Measurements from ENCODE around the gene HNF1A. TPM values are rescaled to one million over a fixed set of nuclear protein-coding genes. Genes with fewer than 3 reads are reported as not detected.

The HNF1A gene
- total and polyA plus RNA-seq, 9 of the 15 experiments (the other 6 are each of a cell fraction or from before 2014, with no cell fraction given): not detected

DNA sequence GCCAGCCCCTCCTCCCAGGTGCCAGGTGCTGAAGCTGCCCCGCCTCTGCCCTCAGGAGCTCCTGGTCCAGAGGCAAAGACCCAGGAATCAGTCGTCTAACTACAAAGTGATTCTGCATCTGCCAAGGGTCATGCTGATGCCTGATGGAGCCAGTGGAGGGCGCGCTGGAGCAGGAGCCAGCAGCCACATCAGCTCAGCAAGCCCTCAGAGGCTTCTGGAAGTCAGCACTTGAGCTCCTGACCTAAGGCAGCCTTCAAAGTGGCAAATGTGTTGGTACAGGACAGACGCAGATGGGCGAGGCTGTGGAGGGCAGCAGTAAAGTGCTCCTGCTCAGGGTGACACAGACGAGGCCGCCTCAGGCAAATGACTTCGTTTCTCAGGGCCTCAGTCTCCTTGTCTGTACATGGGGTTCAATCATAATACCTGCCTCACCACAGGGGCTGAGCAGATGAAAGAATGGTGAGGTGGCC is 27.0 kb downstream of the HNF1A start (continued):
- TF ChIP-seq, protein P1, sequence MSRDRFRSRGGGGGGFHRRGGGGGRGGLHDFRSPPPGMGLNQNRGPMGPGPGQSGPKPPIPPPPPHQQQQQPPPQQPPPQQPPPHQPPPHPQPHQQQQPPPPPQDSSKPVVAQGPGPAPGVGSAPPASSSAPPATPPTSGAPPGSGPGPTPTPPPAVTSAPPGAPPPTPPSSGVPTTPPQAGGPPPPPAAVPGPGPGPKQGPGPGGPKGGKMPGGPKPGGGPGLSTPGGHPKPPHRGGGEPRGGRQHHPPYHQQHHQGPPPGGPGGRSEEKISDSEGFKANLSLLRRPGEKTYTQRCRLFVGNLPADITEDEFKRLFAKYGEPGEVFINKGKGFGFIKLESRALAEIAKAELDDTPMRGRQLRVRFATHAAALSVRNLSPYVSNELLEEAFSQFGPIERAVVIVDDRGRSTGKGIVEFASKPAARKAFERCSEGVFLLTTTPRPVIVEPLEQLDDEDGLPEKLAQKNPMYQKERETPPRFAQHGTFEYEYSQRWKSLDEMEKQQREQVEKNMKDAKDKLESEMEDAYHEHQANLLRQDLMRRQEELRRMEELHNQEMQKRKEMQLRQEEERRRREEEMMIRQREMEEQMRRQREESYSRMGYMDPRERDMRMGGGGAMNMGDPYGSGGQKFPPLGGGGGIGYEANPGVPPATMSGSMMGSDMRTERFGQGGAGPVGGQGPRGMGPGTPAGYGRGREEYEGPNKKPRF (IDR thresholded peaks at IDR 0.05; ENCODE audit: low read depth, low read length): no peak
- TF ChIP-seq, protein P2, sequence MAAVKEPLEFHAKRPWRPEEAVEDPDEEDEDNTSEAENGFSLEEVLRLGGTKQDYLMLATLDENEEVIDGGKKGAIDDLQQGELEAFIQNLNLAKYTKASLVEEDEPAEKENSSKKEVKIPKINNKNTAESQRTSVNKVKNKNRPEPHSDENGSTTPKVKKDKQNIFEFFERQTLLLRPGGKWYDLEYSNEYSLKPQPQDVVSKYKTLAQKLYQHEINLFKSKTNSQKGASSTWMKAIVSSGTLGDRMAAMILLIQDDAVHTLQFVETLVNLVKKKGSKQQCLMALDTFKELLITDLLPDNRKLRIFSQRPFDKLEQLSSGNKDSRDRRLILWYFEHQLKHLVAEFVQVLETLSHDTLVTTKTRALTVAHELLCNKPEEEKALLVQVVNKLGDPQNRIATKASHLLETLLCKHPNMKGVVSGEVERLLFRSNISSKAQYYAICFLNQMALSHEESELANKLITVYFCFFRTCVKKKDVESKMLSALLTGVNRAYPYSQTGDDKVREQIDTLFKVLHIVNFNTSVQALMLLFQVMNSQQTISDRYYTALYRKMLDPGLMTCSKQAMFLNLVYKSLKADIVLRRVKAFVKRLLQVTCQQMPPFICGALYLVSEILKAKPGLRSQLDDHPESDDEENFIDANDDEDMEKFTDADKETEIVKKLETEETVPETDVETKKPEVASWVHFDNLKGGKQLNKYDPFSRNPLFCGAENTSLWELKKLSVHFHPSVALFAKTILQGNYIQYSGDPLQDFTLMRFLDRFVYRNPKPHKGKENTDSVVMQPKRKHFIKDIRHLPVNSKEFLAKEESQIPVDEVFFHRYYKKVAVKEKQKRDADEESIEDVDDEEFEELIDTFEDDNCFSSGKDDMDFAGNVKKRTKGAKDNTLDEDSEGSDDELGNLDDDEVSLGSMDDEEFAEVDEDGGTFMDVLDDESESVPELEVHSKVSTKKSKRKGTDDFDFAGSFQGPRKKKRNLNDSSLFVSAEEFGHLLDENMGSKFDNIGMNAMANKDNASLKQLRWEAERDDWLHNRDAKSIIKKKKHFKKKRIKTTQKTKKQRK (IDR thresholded peaks at IDR 0.05; ENCODE audit: borderline replicate concordance, low read depth, low read length): no peak
- no peak for TF ChIP-seq POLR2G (IDR thresholded peaks at IDR 0.05; ENCODE audit: low read depth, low read length)
- no peak for TF ChIP-seq MCM3 (IDR thresholded peaks at IDR 0.05)
- TF ChIP-seq SP1 (CRISPR knock-in tag; IDR thresholded peaks at IDR 0.05): peak; percentile 53; the same call in 1 of the 2 replicates
- TF ChIP-seq, protein P3, sequence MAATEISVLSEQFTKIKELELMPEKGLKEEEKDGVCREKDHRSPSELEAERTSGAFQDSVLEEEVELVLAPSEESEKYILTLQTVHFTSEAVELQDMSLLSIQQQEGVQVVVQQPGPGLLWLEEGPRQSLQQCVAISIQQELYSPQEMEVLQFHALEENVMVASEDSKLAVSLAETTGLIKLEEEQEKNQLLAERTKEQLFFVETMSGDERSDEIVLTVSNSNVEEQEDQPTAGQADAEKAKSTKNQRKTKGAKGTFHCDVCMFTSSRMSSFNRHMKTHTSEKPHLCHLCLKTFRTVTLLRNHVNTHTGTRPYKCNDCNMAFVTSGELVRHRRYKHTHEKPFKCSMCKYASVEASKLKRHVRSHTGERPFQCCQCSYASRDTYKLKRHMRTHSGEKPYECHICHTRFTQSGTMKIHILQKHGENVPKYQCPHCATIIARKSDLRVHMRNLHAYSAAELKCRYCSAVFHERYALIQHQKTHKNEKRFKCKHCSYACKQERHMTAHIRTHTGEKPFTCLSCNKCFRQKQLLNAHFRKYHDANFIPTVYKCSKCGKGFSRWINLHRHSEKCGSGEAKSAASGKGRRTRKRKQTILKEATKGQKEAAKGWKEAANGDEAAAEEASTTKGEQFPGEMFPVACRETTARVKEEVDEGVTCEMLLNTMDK (IDR thresholded peaks at IDR 0.05; ENCODE audit: borderline replicate concordance, insufficient read depth, low read depth, low read length, poor library complexity, severe bottlenecking): peak; percentile 23
- TF ChIP-seq CREB1 (IDR thresholded peaks at IDR 0.05): no peak
- TF ChIP-seq CREB1 (CRISPR knock-in tag; IDR thresholded peaks at IDR 0.05): peak; percentile 52; the same call in 1 of the 2 replicates
- TF ChIP-seq XRCC3 (IDR thresholded peaks at IDR 0.05): no peak
- no peak for TF ChIP-seq SMARCB1 (IDR thresholded peaks at IDR 0.05; ENCODE audit: insufficient read length, low read depth)
- no peak for TF ChIP-seq MCM2 (IDR thresholded peaks at IDR 0.05; ENCODE audit: low read depth)
- no peak for TF ChIP-seq RBM34 (IDR thresholded peaks at IDR 0.05; ENCODE audit: borderline replicate concordance, insufficient read depth, low read length)
- TF ChIP-seq, protein P4, sequence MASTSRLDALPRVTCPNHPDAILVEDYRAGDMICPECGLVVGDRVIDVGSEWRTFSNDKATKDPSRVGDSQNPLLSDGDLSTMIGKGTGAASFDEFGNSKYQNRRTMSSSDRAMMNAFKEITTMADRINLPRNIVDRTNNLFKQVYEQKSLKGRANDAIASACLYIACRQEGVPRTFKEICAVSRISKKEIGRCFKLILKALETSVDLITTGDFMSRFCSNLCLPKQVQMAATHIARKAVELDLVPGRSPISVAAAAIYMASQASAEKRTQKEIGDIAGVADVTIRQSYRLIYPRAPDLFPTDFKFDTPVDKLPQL (IDR thresholded peaks at IDR 0.05; ENCODE audit: extremely low read depth, insufficient read length): no peak
- TF ChIP-seq, protein P5, sequence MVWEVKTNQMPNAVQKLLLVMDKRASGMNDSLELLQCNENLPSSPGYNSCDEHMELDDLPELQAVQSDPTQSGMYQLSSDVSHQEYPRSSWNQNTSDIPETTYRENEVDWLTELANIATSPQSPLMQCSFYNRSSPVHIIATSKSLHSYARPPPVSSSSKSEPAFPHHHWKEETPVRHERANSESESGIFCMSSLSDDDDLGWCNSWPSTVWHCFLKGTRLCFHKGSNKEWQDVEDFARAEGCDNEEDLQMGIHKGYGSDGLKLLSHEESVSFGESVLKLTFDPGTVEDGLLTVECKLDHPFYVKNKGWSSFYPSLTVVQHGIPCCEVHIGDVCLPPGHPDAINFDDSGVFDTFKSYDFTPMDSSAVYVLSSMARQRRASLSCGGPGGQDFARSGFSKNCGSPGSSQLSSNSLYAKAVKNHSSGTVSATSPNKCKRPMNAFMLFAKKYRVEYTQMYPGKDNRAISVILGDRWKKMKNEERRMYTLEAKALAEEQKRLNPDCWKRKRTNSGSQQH (CRISPR knock-in tag; IDR thresholded peaks at IDR 0.05): no peak
- TF ChIP-seq KHSRP (IDR thresholded peaks at IDR 0.05): no peak
- TF ChIP-seq ZNF696 (CRISPR knock-in tag; conservative IDR thresholded peaks at IDR 0.05): no peak
- TF ChIP-seq NONO (IDR thresholded peaks at IDR 0.05; ENCODE audit: low read depth in 2 of 2, low read length in 1 of 2): no peak

Measured in K562 (cell line).